GM06990 (cell line): ENCODE measurements around the gene ZNF536.

Experiments used
- DNase-seq: peaks from one replicate; pipeline ENCODE4 v3.0.0-alpha.2; 2011; ENCODE audit not compliant: insufficient read length; ENCODE audit errors: extremely low read depth
- H3K27me3 ChIP-seq: replicated peaks from 2 replicates; pipeline ENCODE4 v1.6.0; 2011; ENCODE audit warnings: low read length; ENCODE audit not compliant: control insufficient read depth, insufficient read depth
- H3K36me3 ChIP-seq: 2 replicates; pipeline ENCODE4 v1.5.1; 2011; ENCODE audit warnings: low read length; ENCODE audit not compliant: control insufficient read depth, insufficient read depth
- H3K4me3 ChIP-seq: replicated peaks from 2 replicates; pipeline ENCODE4 v1.5.1; 2011; ENCODE audit warnings: low read depth, mild to moderate bottlenecking, control low read depth, low read length
- CTCF ChIP-seq: IDR thresholded peaks from 2 replicates; pipeline ENCODE4 v1.5.1; 2011; ENCODE audit warnings: low read length, control low read depth, mild to moderate bottlenecking, inconsistent platforms; ENCODE audit not compliant: insufficient read depth, poor library complexity, severe bottlenecking

ZNF536 gene

GRCh38 chr19:30338878-30339623, 33.1 kb upstream of the ZNF536 start:
- H3K4me3 ChIP-seq, result no peak overlapping the region
- TF ChIP-seq CTCF, result no peak
- no peak for DNase-seq
- H3K27me3 ChIP-seq, result no peaks in the 10 kb centered on the region
- no peaks in the 10 kb centered on the region for H3K36me3 ChIP-seq

GRCh38 chr19:30339624-30340525, 32.3 kb upstream of the ZNF536 start:
- Histone ChIP-seq H3K4me3 (no peak overlapping the region), H3K27me3 (no peaks in the 10 kb centered on the region), H3K36me3 (no peaks in the 10 kb centered on the region)
- DNase-seq, result no peak
- no peak for TF ChIP-seq CTCF

DNA sequence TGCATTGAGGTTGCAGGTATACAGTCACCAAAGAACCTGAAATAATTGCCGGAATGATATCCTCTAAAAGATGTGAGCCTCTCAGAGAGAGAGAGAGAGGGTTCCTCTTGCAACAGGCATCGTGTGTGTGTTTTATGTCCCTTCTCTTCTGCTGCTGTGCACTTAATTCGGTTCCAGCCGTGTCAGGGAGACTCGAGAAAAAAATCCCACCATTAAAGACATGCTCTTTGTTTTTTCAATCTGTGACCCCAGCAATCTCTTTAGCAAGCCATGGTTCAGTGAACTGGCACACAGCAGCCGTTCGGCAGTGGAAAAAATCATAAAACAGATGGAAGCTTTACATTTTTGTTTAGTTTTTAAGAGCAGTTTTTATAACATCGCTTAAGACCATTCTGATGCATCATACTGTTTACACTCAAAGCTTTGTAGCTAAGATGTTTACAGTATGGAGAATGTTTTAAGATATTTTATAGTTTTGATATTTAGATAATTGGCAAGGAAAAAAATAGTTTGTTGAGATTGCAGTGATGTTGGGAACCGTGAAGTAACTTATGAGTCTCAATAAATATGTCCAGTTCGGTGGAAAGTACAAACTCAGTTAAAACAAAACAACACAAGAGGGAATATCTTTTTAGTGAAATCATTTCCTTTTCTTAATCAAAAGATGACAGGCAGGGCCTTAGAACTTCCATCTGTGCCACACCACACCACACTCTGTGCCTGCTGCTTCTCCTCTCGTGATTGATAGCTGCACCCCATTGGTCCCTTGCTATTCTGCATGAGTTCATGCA, 31.2 kb upstream of the ZNF536 start:
- Histone ChIP-seq H3K27me3 (no peaks in the 10 kb centered on the region), H3K4me3 (no peak overlapping the region), H3K36me3 (no peaks in the 10 kb centered on the region)
- TF ChIP-seq CTCF, result no peak
- DNase-seq, result no peak

DNA sequence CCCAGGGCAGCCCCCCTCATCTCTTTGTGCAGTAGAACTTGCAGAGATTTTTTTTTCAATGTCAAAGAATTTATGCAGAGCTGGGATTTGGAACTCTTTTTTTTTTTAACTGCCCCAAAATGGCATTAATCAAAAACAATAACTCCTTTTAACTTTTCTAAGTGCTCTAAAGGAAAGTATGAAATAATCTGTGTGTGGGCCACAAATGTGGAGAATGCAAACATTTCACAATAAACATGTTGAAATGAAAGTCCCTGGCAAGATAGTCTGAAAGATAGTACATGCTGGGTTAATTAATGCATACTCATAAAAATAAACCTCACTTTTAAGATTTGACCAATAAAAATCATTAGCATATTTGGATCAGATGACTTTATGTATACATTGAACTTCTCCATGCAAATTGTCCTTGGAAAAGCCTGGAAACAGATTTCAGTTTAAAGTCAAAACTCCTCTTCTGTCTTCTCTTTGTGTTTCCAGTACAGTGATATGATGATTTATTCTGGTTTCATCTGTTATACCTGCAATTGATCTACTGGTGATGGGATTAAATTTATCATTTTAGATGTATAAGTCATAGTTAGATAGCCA, 30.5 kb upstream of the ZNF536 start:
- H3K4me3 ChIP-seq, result no peak overlapping the region
- TF ChIP-seq CTCF, result no peak
- H3K27me3 ChIP-seq, result no peaks in the 10 kb centered on the region
- no peak for DNase-seq
- H3K36me3 ChIP-seq, result no peaks in the 10 kb centered on the region

GRCh38 chr19:30342901-30343300, 29.3 kb upstream of the ZNF536 start:
- DNase-seq, result no peak
- Histone ChIP-seq H3K36me3 (no peaks in the 10 kb centered on the region), H3K27me3 (no peaks in the 10 kb centered on the region), H3K4me3 (no peak overlapping the region)
- no peak for TF ChIP-seq CTCF
